Measurements from ENCODE around the gene DNAJC1. TPM values are rescaled to one million over a fixed set of nuclear protein-coding genes. Genes with fewer than 3 reads are reported as not detected.

The DNAJC1 gene
- total and polyA plus RNA-seq, 2 of the 8 experiments (the other 6 are each of a cell fraction or from before 2014, with no cell fraction given), result 6.8 to 14.8 TPM

DNA sequence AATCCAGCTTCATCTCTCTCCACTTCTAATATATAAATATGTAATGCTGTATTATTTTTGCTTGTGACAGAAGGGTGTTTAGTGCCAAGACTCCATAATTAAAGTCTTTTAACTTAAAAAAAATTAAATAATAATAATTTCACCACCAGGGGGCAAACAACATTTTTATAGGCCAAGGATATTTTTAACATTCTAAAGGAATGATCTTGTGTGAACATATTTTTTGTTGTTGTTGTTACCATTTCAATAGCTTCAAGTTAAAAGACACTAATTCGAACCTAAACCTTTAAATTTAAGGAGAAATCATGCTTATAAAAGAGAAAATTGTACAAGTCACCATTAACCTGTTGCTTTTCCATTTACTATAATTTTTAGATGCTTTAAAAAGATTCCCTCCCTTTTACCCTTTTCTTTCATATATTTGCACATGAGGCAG lies 7.5 kb upstream of the DNAJC1 start:
- Histone ChIP-seq H2AK5ac (ENCODE audit: low read depth, low read length) (no peak overlapping the region), H3K27me3 (replicated peaks in 1 of 4; ENCODE audit: control insufficient read depth in 3 of 4, extremely low read depth in 1 of 4, insufficient read depth in 3 of 4, low read length in 3 of 4) (no peaks in the 10 kb centered on the region), H2BK12ac (ENCODE audit: low read depth, low read length) (no peak overlapping the region), H3K23ac (ENCODE audit: insufficient read length) (no peak overlapping the region), H3K36me3 (ENCODE audit: control insufficient read depth in 2 of 4, insufficient read depth in 4 of 4, low read length in 3 of 4) (no peaks in the 10 kb centered on the region), H3K18ac (ENCODE audit: extremely low read depth, low read length) (no peak overlapping the region), H2BK5ac (ENCODE audit: low read depth, low read length) (no peak overlapping the region), H3K79me1 (ENCODE audit: low read depth, low read length) (no peaks in the 10 kb centered on the region), H2BK15ac (ENCODE audit: low read length) (no peak overlapping the region), H3K4me1 (replicated peaks in 1 of 4; ENCODE audit: control insufficient read depth in 3 of 4, insufficient read depth in 4 of 4, low read length in 3 of 4) (no peaks in the 10 kb centered on the region), H3K9me3 (ENCODE audit: insufficient read depth in 2 of 2, low read depth in 1 of 2, low read length in 1 of 2) (no peaks in the 10 kb centered on the region), H3K23me2 (ENCODE audit: low read depth, low read length) (no peaks in the 10 kb centered on the region), H4K91ac (replicated peaks; ENCODE audit: insufficient read length, low read length) (no peak overlapping the region), H3K4me2 (ENCODE audit: insufficient read depth in 1 of 2, low read depth in 2 of 2, low read length in 2 of 2) (no peak overlapping the region), H3K4me3 (ENCODE audit: extremely low read depth in 1 of 4, insufficient read depth in 2 of 4, low read depth in 3 of 4, low read length in 4 of 4) (no peak overlapping the region), H4K5ac (ENCODE audit: insufficient read length, low read depth, low read length) (no peak overlapping the region), H3K56ac (replicated peaks; ENCODE audit: insufficient read length, low read depth, low read length) (no peak overlapping the region), H4K8ac (ENCODE audit: extremely low read depth, insufficient read depth, low read length) (no peak overlapping the region), H3K14ac (ENCODE audit: insufficient read length) (no peak overlapping the region), H2BK120ac (replicated peaks; ENCODE audit: low read depth, low read length) (no peak overlapping the region), H2BK20ac (ENCODE audit: low read length) (no peak overlapping the region), H2AFZ (ENCODE audit: low read length) (no peak overlapping the region), H3K4ac (replicated peaks; ENCODE audit: insufficient read length, low read depth, low read length) (no peak overlapping the region), H3K9ac (replicated peaks in 1 of 4; ENCODE audit: extremely low read depth in 1 of 4, low read depth in 3 of 4, low read length in 3 of 4) (no peak overlapping the region), H3K27ac (ENCODE audit: low read depth, low read length) (no peak overlapping the region), H4K20me1 (replicated peaks in 1 of 2; ENCODE audit: control insufficient read depth in 1 of 2, insufficient read depth in 2 of 2, low read length in 2 of 2) (no peaks in the 10 kb centered on the region), H3K79me2 (ENCODE audit: control insufficient read depth in 1 of 2, insufficient read depth in 2 of 2, low read length in 2 of 2) (no peaks in the 10 kb centered on the region)
- POLR2A ChIA-PET (ENCODE audit: partially characterized antibody), result no interaction called here
- 90% methylated on average over 1 of the region's 1 CpG; no CpG with 5 or more reads in 1 of the 2 experiments for WGBS, 2 experiments (ENCODE audit: extremely low coverage in 1 of 2, insufficient coverage in 1 of 2, insufficient read length in 1 of 2, insufficient replicate concordance in 2 of 2, low coverage in 1 of 2, low lambda C conversion rate in 2 of 2, missing lambda C conversion rate in 1 of 2)
- FAIRE-seq (no peak), DNase-seq (ENCODE audit: low read depth in 1 of 2, low spot score in 2 of 2) (no peak)
- CTCF ChIA-PET (ENCODE audit: partially characterized antibody), result interaction anchor here (1.0 to 2.2 kb wide), 12 partner anchors 10 to 546 kb away, joined by 3 to 8 read pairs (median 4); no protein-coding TSS in a partner anchor
- TF ChIP-seq TEAD4 (IDR thresholded peaks at IDR 0.05; ENCODE audit: low read depth, low read length) (no peak), CHD1 (IDR thresholded peaks at IDR 0.05; ENCODE audit: low read depth, low read length) (no peak), HDAC6 (IDR thresholded peaks at IDR 0.05; ENCODE audit: low read depth, low read length) (no peak), MAFK (IDR thresholded peaks at IDR 0.05; ENCODE audit: low read depth, low read length) (no peak), CBX8 (IDR thresholded peaks at IDR 0.05; ENCODE audit: borderline replicate concordance, low read depth, low read length) (no peak), CEBPB (IDR thresholded peaks at IDR 0.05; ENCODE audit: low read depth, low read length) (no peak), NANOG (IDR thresholded peaks at IDR 0.05; ENCODE audit: insufficient read depth, low read depth, low read length, poor library complexity, severe bottlenecking) (no peak), GTF2F1 (IDR thresholded peaks at IDR 0.05; ENCODE audit: borderline replicate concordance, low read depth, low read length) (no peak), SP4 (IDR thresholded peaks at IDR 0.05; ENCODE audit: low read length) (no peak), SUZ12 (IDR thresholded peaks at IDR 0.05; ENCODE audit: low read length) (no peak)
- TF ChIP-seq, protein P1, sequence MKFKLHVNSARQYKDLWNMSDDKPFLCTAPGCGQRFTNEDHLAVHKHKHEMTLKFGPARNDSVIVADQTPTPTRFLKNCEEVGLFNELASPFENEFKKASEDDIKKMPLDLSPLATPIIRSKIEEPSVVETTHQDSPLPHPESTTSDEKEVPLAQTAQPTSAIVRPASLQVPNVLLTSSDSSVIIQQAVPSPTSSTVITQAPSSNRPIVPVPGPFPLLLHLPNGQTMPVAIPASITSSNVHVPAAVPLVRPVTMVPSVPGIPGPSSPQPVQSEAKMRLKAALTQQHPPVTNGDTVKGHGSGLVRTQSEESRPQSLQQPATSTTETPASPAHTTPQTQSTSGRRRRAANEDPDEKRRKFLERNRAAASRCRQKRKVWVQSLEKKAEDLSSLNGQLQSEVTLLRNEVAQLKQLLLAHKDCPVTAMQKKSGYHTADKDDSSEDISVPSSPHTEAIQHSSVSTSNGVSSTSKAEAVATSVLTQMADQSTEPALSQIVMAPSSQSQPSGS (IDR thresholded peaks at IDR 0.05; ENCODE audit: low read length), result no peak
